Activated CD8-positive, alpha-beta T cell treated with anti-CD3 and anti-CD28 coated beads for 36 hours (primary cell): ENCODE data around the gene PLD5. TPM values are rescaled to one million over a fixed set of nuclear protein-coding genes. Genes with fewer than 3 reads are reported as not detected.
"Not testable (repeated sequence)": the region's sequence is repeated elsewhere in the genome, so short reads cannot be mapped to it uniquely, and the experiment has no call there.

Experiments
- ATAC-seq: fragments of 200-7000 bp; cut with Tn5 transposase; one replicate; pipeline ENCODE4 v1.10.0; 2021; ENCODE audit warnings: mild to moderate bottlenecking, moderate library complexity
- CTCF ChIA-PET: fragments of 350-600 bp; sonication (Branson Sonifier 250); formaldehyde crosslinking; loops from one replicate; lab custom pipeline; 2021; ENCODE audit warnings: antibody characterized with exemption; lab: Charles Lee
- POLR2A ChIA-PET: fragments of 350-600 bp; sonication (Branson Sonifier 250); formaldehyde crosslinking; loops from one replicate; lab custom pipeline; 2021; ENCODE audit warnings: antibody characterized with exemption; lab: Charles Lee
- DNase-seq: peaks from one replicate; pipeline ENCODE4 v3.0.0-alpha.2; 2020
- H3K27ac Mint-ChIP-seq: one replicate; pipeline ENCODE4 v1.8.0; 2021; ENCODE audit warnings: mild to moderate bottlenecking, mixed read lengths
- H3K27me3 Mint-ChIP-seq: one replicate; pipeline ENCODE4 v1.8.0; 2021; ENCODE audit warnings: mixed read lengths
- H3K36me3 Mint-ChIP-seq: one replicate; pipeline ENCODE4 v1.8.0; 2021; ENCODE audit warnings: low read depth, mixed read lengths
- H3K4me1 Mint-ChIP-seq: one replicate; pipeline ENCODE4 v1.8.0; 2021; ENCODE audit warnings: low read depth, mixed read lengths
- H3K4me3 Mint-ChIP-seq: one replicate; pipeline ENCODE4 v1.8.0; 2021; ENCODE audit warnings: mild to moderate bottlenecking, moderate library complexity, mixed read lengths
- H3K9me3 Mint-ChIP-seq: one replicate; pipeline ENCODE4 v1.8.0; 2021; ENCODE audit warnings: mixed read lengths
- CTCF ChIP-seq: fragments of 200-600 bp; IDR thresholded peaks from one replicate; pipeline ENCODE4 v1.8.0; 2022; ENCODE audit warnings: antibody characterized with exemption, mild to moderate bottlenecking
- intact Hi-C: fragments of 100-400 bp; cut with micrococcal nuclease; formaldehyde crosslinking; loops from one replicate; pipeline ENCODE4 v1.10.0; 2022
- total RNA-seq, 2 experiments: library from RNA; stranded (reverse); gene quantifications; one replicate each; pipeline ENCODE4 v1.2.3, GENCODE V29; 2021

PLD5 gene
- total RNA-seq, 2 experiments from 2014 or later: not detected

GRCh38 chr1:242349636-242350035 lies 174.9 kb downstream of the PLD5 start:
- no peak for TF ChIP-seq CTCF
- ATAC-seq (no peak), DNase-seq (no peak)
- CTCF ChIA-PET: no interaction called here
- Mint-ChIP-seq H3K27me3 (no peaks in the 10 kb centered on the region), H3K4me3 (no peak overlapping the region), H3K36me3 (no peaks in the 10 kb centered on the region), H3K9me3 (peaks cover 4% of the 10 kb centered on the region), H3K27ac (no peak overlapping the region), H3K4me1 (no peaks in the 10 kb centered on the region)
- intact Hi-C loops: no loop called here
- POLR2A ChIA-PET: no interaction called here

- H3K4me1 Mint-ChIP-seq, CTCF ChIA-PET, H3K27ac Mint-ChIP-seq, H3K9me3 Mint-ChIP-seq, POLR2A ChIA-PET, H3K27me3 Mint-ChIP-seq, H3K4me3 Mint-ChIP-seq, intact Hi-C loops, DNase-seq, H3K36me3 Mint-ChIP-seq, ATAC-seq: not testable (repeated sequence)
These were observed 193.6 kb downstream of the PLD5 start for GRCh38 chr1:242330865-242331264.

GRCh38 chr1:242327381-242327780 lies 197.1 kb downstream of the PLD5 start:
- H3K4me3 Mint-ChIP-seq, H3K27ac Mint-ChIP-seq, H3K4me1 Mint-ChIP-seq, CTCF ChIA-PET, DNase-seq, POLR2A ChIA-PET, ATAC-seq, H3K9me3 Mint-ChIP-seq, H3K36me3 Mint-ChIP-seq, intact Hi-C loops, H3K27me3 Mint-ChIP-seq: not testable (repeated sequence)

- not testable (repeated sequence) for DNase-seq
These were observed 202.5 kb downstream of the PLD5 start for GRCh38 chr1:242321981-242322380.

GRCh38 chr1:242318140-242318539 lies 206.4 kb downstream of the PLD5 start:
- no peaks in the 10 kb centered on the region for H3K9me3 Mint-ChIP-seq
- POLR2A ChIA-PET: no interaction called here
- intact Hi-C loops: no loop called here
- no peak for TF ChIP-seq CTCF
- CTCF ChIA-PET: no interaction called here
- H3K36me3 Mint-ChIP-seq: no peaks in the 10 kb centered on the region
- ATAC-seq (no peak), DNase-seq (no peak)
- H3K4me1 Mint-ChIP-seq: no peaks in the 10 kb centered on the region
- peaks cover 2% of the 10 kb centered on the region for H3K27me3 Mint-ChIP-seq
- H3K4me3 Mint-ChIP-seq: no peak overlapping the region
- no peak overlapping the region for H3K27ac Mint-ChIP-seq

More at GRCh38 chr1:242321981-242322380, 202.5 kb downstream of the PLD5 start:
- H3K9me3 Mint-ChIP-seq, H3K27ac Mint-ChIP-seq, H3K4me1 Mint-ChIP-seq, ATAC-seq, H3K36me3 Mint-ChIP-seq, CTCF ChIA-PET, POLR2A ChIA-PET, intact Hi-C loops, H3K27me3 Mint-ChIP-seq, H3K4me3 Mint-ChIP-seq: not testable (repeated sequence)

GRCh38 chr1:242314865-242315264 lies 209.6 kb downstream of the PLD5 start:
- H3K27me3 Mint-ChIP-seq, POLR2A ChIA-PET, H3K4me3 Mint-ChIP-seq, DNase-seq, intact Hi-C loops, CTCF ChIA-PET, H3K9me3 Mint-ChIP-seq, H3K36me3 Mint-ChIP-seq, H3K4me1 Mint-ChIP-seq, H3K27ac Mint-ChIP-seq, ATAC-seq: not testable (repeated sequence)

GRCh38 chr1:242314085-242314649 lies 210.3 kb downstream of the PLD5 start:
- DNase-seq, H3K27ac Mint-ChIP-seq, H3K27me3 Mint-ChIP-seq, intact Hi-C loops, POLR2A ChIA-PET, CTCF ChIA-PET, H3K36me3 Mint-ChIP-seq, ATAC-seq, H3K4me1 Mint-ChIP-seq, H3K9me3 Mint-ChIP-seq, H3K4me3 Mint-ChIP-seq: not testable (repeated sequence)

GRCh38 chr1:242308681-242309080 lies 215.8 kb downstream of the PLD5 start:
- DNase-seq, intact Hi-C loops, CTCF ChIA-PET, H3K36me3 Mint-ChIP-seq, POLR2A ChIA-PET, H3K4me1 Mint-ChIP-seq, ATAC-seq, H3K9me3 Mint-ChIP-seq, H3K4me3 Mint-ChIP-seq, H3K27me3 Mint-ChIP-seq, H3K27ac Mint-ChIP-seq: not testable (repeated sequence)

GRCh38 chr1:242293781-242294180 lies 230.7 kb downstream of the PLD5 start:
- POLR2A ChIA-PET, H3K4me3 Mint-ChIP-seq, DNase-seq, ATAC-seq, H3K27ac Mint-ChIP-seq, H3K36me3 Mint-ChIP-seq, H3K27me3 Mint-ChIP-seq, intact Hi-C loops, CTCF ChIA-PET, H3K4me1 Mint-ChIP-seq, H3K9me3 Mint-ChIP-seq: not testable (repeated sequence)

GRCh38 chr1:242288067-242288466 lies 236.4 kb downstream of the PLD5 start:
- ATAC-seq, H3K27ac Mint-ChIP-seq, H3K36me3 Mint-ChIP-seq, H3K4me3 Mint-ChIP-seq, DNase-seq, H3K9me3 Mint-ChIP-seq, CTCF ChIA-PET, intact Hi-C loops, H3K4me1 Mint-ChIP-seq, H3K27me3 Mint-ChIP-seq, POLR2A ChIA-PET: not testable (repeated sequence)
